Measurements from ENCODE around the gene USP6NL. TPM values are rescaled to one million over a fixed set of nuclear protein-coding genes. Genes with fewer than 3 reads are reported as not detected.

USP6NL gene
- total RNA-seq, 2 experiments from 2014 or later: 3.2 to 3.4 TPM

GRCh38 chr10:11520892-11521291 is 90.6 kb downstream of the USP6NL start:
- ChIA-PET CTCF (interaction anchor here (0.9 to 4.0 kb wide), 2 partner anchors 9 to 236 kb away, joined by 3 to 43 read pairs; no protein-coding TSS in a partner anchor), POLR2A (no interaction called here)
- Mint-ChIP-seq H3K9me3 (no peaks in the 10 kb centered on the region), H3K4me3 (no peak overlapping the region), H3K4me1 (ENCODE audit: low read depth) (peaks cover 14% of the 10 kb centered on the region), H3K27me3 (no peaks in the 10 kb centered on the region), H3K36me3 (no peaks in the 10 kb centered on the region), H3K27ac (no peak overlapping the region)
- no peak for DNase-seq
- intact Hi-C loops (cut with micrococcal nuclease): no loop called here

DNA sequence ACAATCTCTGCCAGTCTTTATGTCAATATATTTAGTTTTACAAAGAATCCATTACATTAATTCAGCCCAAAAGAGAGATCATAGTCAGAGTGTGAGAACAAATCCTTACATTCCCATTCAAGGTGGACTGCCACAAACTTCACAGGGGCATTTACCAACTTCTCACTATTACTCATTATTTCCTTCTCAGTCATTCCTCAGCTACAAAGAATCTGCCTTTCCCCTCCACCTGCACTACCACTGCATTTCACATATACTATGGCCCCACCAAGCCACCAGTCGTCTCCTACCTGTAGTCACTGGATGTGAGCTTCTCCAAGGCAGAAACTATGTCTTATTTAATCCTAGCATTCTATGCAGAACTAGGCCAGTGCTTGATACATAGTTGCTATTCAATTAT is 94.3 kb downstream of the USP6NL start:
- ChIA-PET CTCF (interaction anchor here (0.6 to 2.2 kb wide), 4 partner anchors 12 to 241 kb away, joined by 3 to 11 read pairs (median 4); no protein-coding TSS in a partner anchor), POLR2A (no interaction called here)
- Mint-ChIP-seq H3K27ac (no peak overlapping the region), H3K36me3 (no peaks in the 10 kb centered on the region), H3K9me3 (no peaks in the 10 kb centered on the region), H3K27me3 (peaks cover 1% of the 10 kb centered on the region), H3K4me3 (no peak overlapping the region), H3K4me1 (ENCODE audit: low read depth) (peaks cover 18% of the 10 kb centered on the region)
- peak; percentile 32 for DNase-seq
- intact Hi-C loops (cut with micrococcal nuclease): loop anchor here (2.0 to 5.0 kb wide), 5 partner anchors 22 to 605 kb away; partner anchors contain the start of gene USP6NL

DNA sequence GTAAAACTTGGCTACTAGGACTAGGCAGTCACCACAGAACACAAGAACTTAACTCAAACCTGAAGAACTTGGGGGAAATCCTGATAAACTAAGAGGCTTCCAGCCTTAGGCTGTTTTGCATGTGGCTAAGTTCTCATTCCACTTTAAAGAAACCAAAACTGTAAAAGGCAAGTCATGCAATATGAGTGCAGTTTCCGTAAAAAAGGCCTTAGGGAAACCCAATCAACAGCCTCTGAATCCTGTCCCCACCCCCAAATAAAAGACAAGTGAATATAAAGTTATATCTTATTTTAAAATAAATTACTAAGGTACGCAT is 95.1 kb downstream of the USP6NL start:
- H3K27me3 Mint-ChIP-seq: peaks cover 1% of the 10 kb centered on the region
- no peak overlapping the region for H3K4me3 Mint-ChIP-seq
- DNase-seq: no peak
- H3K27ac Mint-ChIP-seq: no peak overlapping the region
- no peaks in the 10 kb centered on the region for H3K36me3 Mint-ChIP-seq
- ChIA-PET CTCF (interaction anchor here (0.5 to 3.5 kb wide), 11 partner anchors 19 to 266 kb away, joined by 3 to 124 read pairs (median 4); no protein-coding TSS in a partner anchor), POLR2A (interaction anchor here (1.0 kb wide), 1 partner anchor 241 kb away, joined by 3 read pairs; no protein-coding TSS in a partner anchor)
- H3K4me1 Mint-ChIP-seq (ENCODE audit: low read depth): peaks cover 18% of the 10 kb centered on the region
- intact Hi-C loops (cut with micrococcal nuclease): loop anchor here (1.0 to 5.0 kb wide), 8 partner anchors 22 to 606 kb away; partner anchors contain the start of gene USP6NL
- no peaks in the 10 kb centered on the region for H3K9me3 Mint-ChIP-seq

GRCh38 chr10:11515596-11516430 is 95.6 kb downstream of the USP6NL start:
- Mint-ChIP-seq H3K4me3 (no peak overlapping the region), H3K27me3 (peaks cover 1% of the 10 kb centered on the region), H3K27ac (no peak overlapping the region), H3K9me3 (no peaks in the 10 kb centered on the region), H3K36me3 (no peaks in the 10 kb centered on the region), H3K4me1 (ENCODE audit: low read depth) (peaks cover 18% of the 10 kb centered on the region)
- POLR2A ChIA-PET: interaction anchor here (1.0 kb wide), 1 partner anchor 241 kb away, joined by 3 read pairs; no protein-coding TSS in a partner anchor
- intact Hi-C loops (cut with micrococcal nuclease): loop anchor here (1.0 to 5.0 kb wide), 10 partner anchors 23 to 606 kb away; partner anchors contain the start of gene USP6NL
- CTCF ChIA-PET: interaction anchor here (0.5 to 3.5 kb wide), 21 partner anchors 10 to 304 kb away, joined by 3 to 124 read pairs (median 4); no protein-coding TSS in a partner anchor
- DNase-seq: peak; percentile 63

DNA sequence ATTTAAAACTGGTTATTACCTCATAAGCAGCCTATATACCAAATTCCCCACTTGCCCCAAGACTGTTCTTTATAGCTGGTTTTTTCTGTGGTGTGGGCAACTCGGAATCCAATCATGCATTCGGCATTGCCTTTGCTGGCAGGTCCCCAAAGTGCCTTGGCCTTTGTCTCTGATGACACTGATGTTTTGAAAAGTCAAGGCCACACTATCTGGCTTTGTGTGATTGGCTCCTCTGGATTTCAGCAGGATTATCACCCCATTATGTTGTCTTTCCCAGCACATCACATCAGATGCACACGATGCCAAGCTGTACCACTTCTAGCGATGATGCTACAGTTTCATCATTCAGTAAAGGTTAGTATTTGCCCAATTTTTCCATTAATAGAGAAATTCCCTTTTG is 97.7 kb downstream of the USP6NL start:
- intact Hi-C loops (cut with micrococcal nuclease): no loop called here
- no peak for DNase-seq
- Mint-ChIP-seq H3K27me3 (peaks cover 1% of the 10 kb centered on the region), H3K27ac (no peak overlapping the region), H3K4me1 (ENCODE audit: low read depth) (peaks cover 18% of the 10 kb centered on the region), H3K9me3 (no peaks in the 10 kb centered on the region), H3K4me3 (no peak overlapping the region), H3K36me3 (no peaks in the 10 kb centered on the region)
- POLR2A ChIA-PET: no interaction called here
- CTCF ChIA-PET: interaction anchor here (3.0 to 3.5 kb wide), 2 partner anchors 211 to 245 kb away, joined by 27 to 124 read pairs; no protein-coding TSS in a partner anchor

DNA sequence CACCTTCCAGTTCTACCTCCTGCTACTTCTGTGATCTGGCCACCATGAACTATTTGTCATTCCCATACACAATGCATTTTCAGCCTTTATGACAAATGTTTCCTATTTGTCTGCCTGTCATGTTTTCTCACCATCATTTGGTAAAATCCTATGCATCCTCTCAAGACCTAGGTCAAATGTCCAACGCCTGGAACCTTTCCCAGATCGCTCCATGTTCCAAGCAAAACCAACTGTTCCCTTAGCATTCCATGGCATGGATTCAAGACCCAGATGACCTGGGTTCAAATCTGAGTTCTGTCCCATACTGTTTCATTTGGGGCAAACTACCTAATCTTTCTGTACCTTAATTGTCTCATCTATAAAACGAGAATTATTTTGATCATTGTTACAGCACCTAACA is 98.9 kb downstream of the USP6NL start:
- intact Hi-C loops (cut with micrococcal nuclease): no loop called here
- Mint-ChIP-seq H3K4me1 (ENCODE audit: low read depth) (peaks cover 18% of the 10 kb centered on the region), H3K27ac (no peak overlapping the region), H3K36me3 (peaks cover 2% of the 10 kb centered on the region), H3K4me3 (no peak overlapping the region), H3K27me3 (peaks cover 1% of the 10 kb centered on the region), H3K9me3 (no peaks in the 10 kb centered on the region)
- ChIA-PET CTCF (no interaction called here), POLR2A (no interaction called here)
- no peak for DNase-seq

DNA sequence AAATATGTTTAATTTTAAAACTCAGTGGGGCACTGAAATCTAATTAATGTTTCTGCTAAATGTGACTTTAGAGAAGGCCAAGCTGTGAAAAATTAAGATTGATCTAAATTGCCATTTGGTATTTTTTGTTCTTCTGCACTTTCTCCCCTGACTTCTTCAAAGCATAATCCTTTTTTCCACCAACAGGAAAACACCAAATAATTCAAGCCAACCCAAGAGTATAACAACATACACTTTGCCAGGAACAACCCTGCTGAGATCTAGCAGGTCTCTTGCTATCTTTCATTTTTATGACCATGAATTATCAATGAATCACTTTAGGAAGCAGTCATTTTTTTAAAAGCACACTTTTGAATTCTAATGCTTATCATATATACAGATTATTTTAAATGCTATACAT is 100.1 kb downstream of the USP6NL start:
- Mint-ChIP-seq H3K9me3 (no peaks in the 10 kb centered on the region), H3K4me3 (no peak overlapping the region), H3K27ac (no peak overlapping the region), H3K27me3 (peaks cover 1% of the 10 kb centered on the region), H3K36me3 (peaks cover 2% of the 10 kb centered on the region), H3K4me1 (ENCODE audit: low read depth) (peaks cover 7% of the 10 kb centered on the region)
- CTCF ChIA-PET: interaction anchor here (1.2 kb wide), 1 partner anchor 246 kb away, joined by 6 read pairs; no protein-coding TSS in a partner anchor
- intact Hi-C loops (cut with micrococcal nuclease): no loop called here
- POLR2A ChIA-PET: no interaction called here
- no peak for DNase-seq

DNA sequence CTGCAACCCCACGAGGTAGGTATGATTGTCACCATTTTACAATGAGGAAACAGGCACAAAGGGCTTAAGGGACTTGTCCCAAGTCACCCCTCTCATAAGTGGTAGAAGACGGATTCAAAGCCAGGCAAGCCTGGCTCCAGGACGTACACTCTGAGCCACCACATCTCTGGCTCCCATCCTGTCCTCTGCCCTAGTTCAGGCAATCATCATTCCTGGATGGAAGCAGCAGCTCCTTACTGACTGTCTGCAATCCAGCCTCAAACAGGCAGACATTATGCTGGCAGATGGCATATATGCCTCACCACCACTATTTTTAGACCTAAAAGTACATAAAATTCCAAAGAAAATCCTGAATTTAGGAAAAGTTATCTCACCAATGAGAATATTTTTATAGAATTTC is 100.7 kb downstream of the USP6NL start:
- peaks cover 8% of the 10 kb centered on the region for H3K4me1 Mint-ChIP-seq (ENCODE audit: low read depth)
- H3K27ac Mint-ChIP-seq: no peak overlapping the region
- H3K9me3 Mint-ChIP-seq: no peaks in the 10 kb centered on the region
- peaks cover 1% of the 10 kb centered on the region for H3K27me3 Mint-ChIP-seq
- ChIA-PET CTCF (no interaction called here), POLR2A (no interaction called here)
- H3K36me3 Mint-ChIP-seq: peaks cover 2% of the 10 kb centered on the region
- intact Hi-C loops (cut with micrococcal nuclease): no loop called here
- no peak overlapping the region for H3K4me3 Mint-ChIP-seq
- no peak for DNase-seq

DNA sequence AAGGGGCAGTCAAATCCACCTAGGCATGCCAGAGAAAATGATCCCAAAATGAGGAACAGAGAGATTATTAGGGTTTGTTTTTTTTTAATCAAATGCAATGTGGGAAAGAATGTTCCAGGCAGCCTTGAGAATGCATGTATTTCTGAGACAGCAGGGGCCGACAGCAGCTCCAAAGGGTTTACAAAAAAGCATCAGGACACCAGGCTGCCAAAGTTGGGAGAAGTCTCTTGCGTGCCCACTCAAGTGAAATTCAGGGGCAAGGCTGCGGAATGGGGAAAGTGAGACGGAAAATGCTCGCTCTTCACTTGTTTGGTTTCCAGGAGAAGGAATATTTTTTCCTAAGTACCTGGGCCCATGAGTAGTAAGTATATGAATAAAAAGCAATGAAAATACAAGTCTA is 101.2 kb downstream of the USP6NL start:
- H3K9me3 Mint-ChIP-seq: no peaks in the 10 kb centered on the region
- intact Hi-C loops (cut with micrococcal nuclease): no loop called here
- POLR2A ChIA-PET: no interaction called here
- H3K27me3 Mint-ChIP-seq: peaks cover 1% of the 10 kb centered on the region
- CTCF ChIA-PET: no interaction called here
- H3K27ac Mint-ChIP-seq: no peak overlapping the region
- H3K4me1 Mint-ChIP-seq (ENCODE audit: low read depth): peaks cover 9% of the 10 kb centered on the region
- no peak for DNase-seq
- H3K36me3 Mint-ChIP-seq: peaks cover 2% of the 10 kb centered on the region
- no peak overlapping the region for H3K4me3 Mint-ChIP-seq

DNA sequence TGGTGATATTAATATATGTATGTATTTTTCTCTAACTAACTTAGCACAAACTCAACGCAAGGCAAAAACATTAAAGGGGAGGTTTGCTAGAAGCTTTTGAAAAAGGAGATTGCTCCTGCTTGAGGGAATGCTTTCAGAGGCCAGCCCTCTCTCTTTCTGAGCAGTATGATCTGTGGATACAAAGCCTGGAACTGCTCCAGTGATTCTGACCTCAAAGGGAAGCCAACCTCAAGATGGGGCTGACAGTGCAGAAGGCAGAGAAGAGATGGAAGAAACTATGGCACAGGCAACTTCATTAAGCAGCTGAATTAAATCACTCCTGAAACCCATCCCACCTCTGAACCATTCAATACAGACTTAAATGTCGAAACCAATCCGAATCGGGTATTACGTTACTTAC is 102.4 kb downstream of the USP6NL start:
- POLR2A ChIA-PET: no interaction called here
- Mint-ChIP-seq H3K27ac (no peak overlapping the region), H3K27me3 (no peaks in the 10 kb centered on the region), H3K4me1 (ENCODE audit: low read depth) (peaks cover 15% of the 10 kb centered on the region), H3K4me3 (no peak overlapping the region), H3K9me3 (no peaks in the 10 kb centered on the region), H3K36me3 (peaks cover 7% of the 10 kb centered on the region)
- DNase-seq: no peak
- intact Hi-C loops (cut with micrococcal nuclease): no loop called here
- CTCF ChIA-PET: interaction anchor here (1.4 to 1.6 kb wide), 2 partner anchors 249 to 274 kb away, joined by 3 to 4 read pairs; no protein-coding TSS in a partner anchor

- CTCF ChIA-PET: interaction anchor here (1.4 to 2.6 kb wide), 3 partner anchors 9 to 251 kb away, joined by 8 to 22 read pairs (median 9); no protein-coding TSS in a partner anchor
- peaks cover 7% of the 10 kb centered on the region for H3K36me3 Mint-ChIP-seq
Observed at GRCh38 chr10:11506247-11506789, 105.1 kb downstream of the USP6NL start.

GRCh38 chr10:11505639-11506038 is 105.8 kb downstream of the USP6NL start:
- peak overlapping the region; percentile 16 for H3K27ac Mint-ChIP-seq
- H3K4me1 Mint-ChIP-seq (ENCODE audit: low read depth): peaks cover 15% of the 10 kb centered on the region
- no peaks in the 10 kb centered on the region for H3K27me3 Mint-ChIP-seq
- CTCF ChIA-PET: interaction anchor here (1.4 to 2.6 kb wide), 3 partner anchors 9 to 252 kb away, joined by 8 to 22 read pairs (median 9); no protein-coding TSS in a partner anchor
- H3K4me3 Mint-ChIP-seq: no peak overlapping the region
- intact Hi-C loops (cut with micrococcal nuclease): no loop called here
- peaks cover 7% of the 10 kb centered on the region for H3K36me3 Mint-ChIP-seq
- POLR2A ChIA-PET: no interaction called here
- no peaks in the 10 kb centered on the region for H3K9me3 Mint-ChIP-seq
- peak; percentile 63 for DNase-seq

More at GRCh38 chr10:11506247-11506789, 105.1 kb downstream of the USP6NL start:
- POLR2A ChIA-PET: no interaction called here
- intact Hi-C loops (cut with micrococcal nuclease): no loop called here
- no peaks in the 10 kb centered on the region for H3K9me3 Mint-ChIP-seq
- no peak overlapping the region for H3K4me3 Mint-ChIP-seq
- DNase-seq: no peak
- H3K27me3 Mint-ChIP-seq: no peaks in the 10 kb centered on the region
- H3K27ac Mint-ChIP-seq: no peak overlapping the region
- H3K4me1 Mint-ChIP-seq (ENCODE audit: low read depth): peaks cover 15% of the 10 kb centered on the region
